HCT116 (cell line): ENCODE data around the gene HSCB. TPM values are rescaled to one million over a fixed set of nuclear protein-coding genes. Genes with fewer than 3 reads are reported as not detected.

Experiments
- ATAC-seq: fragments of 200-7000 bp; cut with Tn5 transposase; 2 replicates; pipeline ENCODE4 v1.9.1; 2020; ENCODE audit warnings: mild to moderate bottlenecking, moderate library complexity
- BruUV-seq: library from RNA; stranded (reverse); fragments of 400-500 nt; replicated peaks from 2 replicates; lab custom pipeline; 2021; lab: Mats Ljungman, UMichigan
- CTCF ChIA-PET: fragments of 300-600 bp; sonication (Branson Sonifier 250); formaldehyde crosslinking; loops from one replicate; lab custom pipeline; 2021; ENCODE audit warnings: antibody characterized with exemption; lab: Charles Lee
- POLR2A ChIA-PET: fragments of 300-600, 350-600 bp; sonication (Branson Sonifier 250); formaldehyde crosslinking; loops from one replicate; lab custom pipeline; 2021; ENCODE audit warnings: antibody characterized with exemption; lab: Charles Lee
- RAD21 ChIA-PET, 2 experiments: fragments of 300-600 bp; sonication (Branson Sonifier 250); formaldehyde crosslinking; loops; one replicate each; lab custom pipeline; 2023; ENCODE audit warnings: low total read pairs in 2 of 2; ENCODE audit not compliant: uncharacterized antibody in 2 of 2, unreplicated experiment in 2 of 2, low non-redundant PET in 1 of 2; lab: Charles Lee
- DNase-seq: peaks from one replicate; pipeline ENCODE4 v3.0.0-alpha.2; 2010; ENCODE audit warnings: low read depth, low spot score
- H2AFZ ChIP-seq: fragments of 200-600 bp; shearing (Covaris generic), sonication (generic); 2 replicates; pipeline ENCODE4 v1.6.1; 2017; ENCODE audit warnings: low read depth, mixed run types, mixed read lengths, antibody characterized with exemption, low read length; ENCODE audit not compliant: poor library complexity, severe bottlenecking
- H3K27ac ChIP-seq: 2 replicates; pipeline ENCODE4 v1.5.1; 2012; ENCODE audit warnings: low read depth, low read length
- H3K27me3 ChIP-seq: fragments of 200-600 bp; sonication (generic); 2 replicates; pipeline ENCODE4 v1.6.1; 2016; ENCODE audit warnings: mixed run types, low read length, mixed read lengths; ENCODE audit not compliant: insufficient read depth
- H3K36me3 ChIP-seq, 2 experiments: fragments of 200-500 bp in 1 of 2; fragments of 200-600 bp in 1 of 2; sonication (Bioruptor generic) in 1 of 2; sonication (generic) in 1 of 2; 2 replicates each; pipeline versions ENCODE4 v1.5.1 to v1.6.1; 2014 to 2016; ENCODE audit warnings: low read length in 2 of 2, inconsistent platforms in 1 of 2, mixed read lengths in 1 of 2, mixed run types in 1 of 2; ENCODE audit not compliant: insufficient read depth in 2 of 2, control insufficient read depth in 1 of 2
- H3K4me1 ChIP-seq, 2 experiments: fragments of 200-600 bp in 1 of 2; sonication (generic) in 1 of 2; 2 replicates each; pipeline versions ENCODE4 v1.5.1 to v1.6.1; 2012 to 2017; ENCODE audit warnings: low read length in 2 of 2, inconsistent platforms in 1 of 2, mild to moderate bottlenecking in 1 of 2, mixed read lengths in 1 of 2, mixed run types in 1 of 2, moderate library complexity in 1 of 2; ENCODE audit not compliant: insufficient read depth in 2 of 2, control insufficient read depth in 1 of 2
- H3K4me2 ChIP-seq: fragments of 200-600 bp; sonication (generic); 2 replicates; pipeline ENCODE4 v1.6.1; 2017; ENCODE audit warnings: mixed run types, low read length, mixed read lengths
- H3K4me3 ChIP-seq, 2 experiments: fragments of 200-600 bp in 1 of 2; sonication (generic) in 1 of 2; replicated peaks in 1 of 2; 2 replicates each; pipeline ENCODE4 v1.5.1; 2011 to 2016; ENCODE audit warnings: low read length in 2 of 2, control low read depth in 1 of 2, low read depth in 1 of 2, mild to moderate bottlenecking in 1 of 2, mixed read lengths in 1 of 2, mixed run types in 1 of 2
- H3K79me2 ChIP-seq: fragments of 200-600 bp; sonication (generic); 2 replicates; pipeline ENCODE4 v1.6.1; 2017; ENCODE audit warnings: mild to moderate bottlenecking, mixed run types, low read length, moderate library complexity, mixed read lengths; ENCODE audit not compliant: insufficient read depth
- H3K9ac ChIP-seq: fragments of 200-600 bp; sonication (generic); 2 replicates; pipeline ENCODE4 v1.6.1; 2016; ENCODE audit warnings: low read length, mixed read lengths
- H3K9me2 ChIP-seq: fragments of 200-600 bp; sonication (generic), shearing (Covaris generic); 2 replicates; pipeline ENCODE4 v1.6.1; 2017; ENCODE audit warnings: mixed run types, mild to moderate bottlenecking, moderate library complexity; ENCODE audit not compliant: insufficient read depth
- H3K9me3 ChIP-seq, 2 experiments: fragments of 200-500 bp in 1 of 2; fragments of 200-600 bp in 1 of 2; sonication (Bioruptor generic) in 1 of 2; sonication (generic) in 1 of 2; 2 replicates each; pipeline ENCODE4 v1.6.1; 2014 to 2017; ENCODE audit warnings: low read length in 2 of 2, mixed read lengths in 2 of 2, inconsistent platforms in 1 of 2, low read depth in 1 of 2, mild to moderate bottlenecking in 1 of 2, mixed run types in 1 of 2, moderate library complexity in 1 of 2; ENCODE audit not compliant: control insufficient read depth in 1 of 2, insufficient read depth in 1 of 2
- H4K20me1 ChIP-seq: fragments of 200-600 bp; sonication (generic), shearing (Covaris generic); 2 replicates; pipeline ENCODE4 v1.6.1; 2017; ENCODE audit warnings: mixed run types, mild to moderate bottlenecking, moderate library complexity; ENCODE audit not compliant: insufficient read depth
- CEBPB ChIP-seq: IDR thresholded peaks from 2 replicates; pipeline ENCODE4 v1.6.1; 2012; ENCODE audit warnings: low read depth
- EGR1 ChIP-seq: IDR thresholded peaks from 2 replicates; pipeline ENCODE4 v1.6.1; 2012; ENCODE audit warnings: low read depth
- EZH2phosphoT487 ChIP-seq: fragments of 200-600 bp; IDR thresholded peaks from 2 replicates; pipeline ENCODE4 v1.6.1; 2018; ENCODE audit warnings: antibody characterized with exemption, borderline replicate concordance
- FOSL1 ChIP-seq: IDR thresholded peaks from 2 replicates; pipeline ENCODE4 v1.6.1; 2012; ENCODE audit warnings: low read depth
- MAX ChIP-seq: IDR thresholded peaks from 2 replicates; pipeline ENCODE4 v1.6.1; 2012
- POLR2AphosphoS5 ChIP-seq: IDR thresholded peaks from 2 replicates; pipeline ENCODE4 v1.6.1; 2011; ENCODE audit warnings: mild to moderate bottlenecking, low read depth, low read length, moderate library complexity
- YY1 ChIP-seq: IDR thresholded peaks from 2 replicates; pipeline ENCODE4 v1.6.1; 2011; ENCODE audit warnings: low read length, low read depth, moderate library complexity, mild to moderate bottlenecking; ENCODE audit not compliant: insufficient replicate concordance; ENCODE audit errors: extremely low read depth
- ZBTB33 ChIP-seq: IDR thresholded peaks from 2 replicates; pipeline ENCODE4 v1.6.1; 2011; ENCODE audit warnings: mild to moderate bottlenecking, low read length, moderate library complexity; ENCODE audit not compliant: insufficient replicate concordance; ENCODE audit errors: extremely low read depth
- intact Hi-C: fragments of 100-400 bp; cut with micrococcal nuclease; formaldehyde crosslinking; loops from 2 replicates; pipeline ENCODE4 v1.10.0; 2022
- total RNA-seq: library from RNA; stranded (reverse); gene quantifications from one replicate; pipeline ENCODE4 v1.2.1, GENCODE V29; 2021; ENCODE audit not compliant: unreplicated experiment

HSCB gene
- total RNA-seq, 1 experiment from 2014 or later = 14.5 TPM

GRCh38 chr22:28771195-28771791 is 29.5 kb downstream of the HSCB start:
- ChIA-PET POLR2A (no interaction called here), RAD21 (no interaction called here), CTCF (no interaction called here)
- peaks cover 0 to 3% of the 10 kb centered on the region in 2 experiments; a peak in 1 of 4 replicates for H3K9me3 ChIP-seq
- intact Hi-C loops = no loop called here
- H3K36me3 ChIP-seq = peaks cover 5 to 7% of the 10 kb centered on the region in 2 experiments; a peak in 2 of 4 replicates
- no peaks in the 10 kb centered on the region for H3K9me2 ChIP-seq
- no peak overlapping the region for H3K27ac ChIP-seq
- H3K9ac ChIP-seq = no peak overlapping the region
- H2AFZ ChIP-seq = no peak overlapping the region
- TF ChIP-seq ZBTB33 (no peak), YY1 (no peak), EZH2phosphoT487 (no peak), EGR1 (no peak), CEBPB (no peak), POLR2AphosphoS5 (no peak), MAX (no peak), FOSL1 (no peak)
- H3K27me3 ChIP-seq = no peaks in the 10 kb centered on the region
- H3K4me1 ChIP-seq = peaks cover 0 to 12% of the 10 kb centered on the region in 2 experiments; a peak in 3 of 4 replicates
- H3K4me3 ChIP-seq = no peak overlapping the region
- ATAC-seq = no peak
- H3K4me2 ChIP-seq = no peak overlapping the region
- no TSS peak for BruUV-seq
- no peaks in the 10 kb centered on the region for H4K20me1 ChIP-seq
- H3K79me2 ChIP-seq = peaks cover 33% of the 10 kb centered on the region
- no peak for DNase-seq
